IMR-90 (cell line): ENCODE data around the gene LCNL1. TPM values are rescaled to one million over a fixed set of nuclear protein-coding genes. Genes with fewer than 3 reads are reported as not detected.

Experiments
- ATAC-seq: fragments of 200-7000 bp; cut with Tn5 transposase; 2 replicates; pipeline ENCODE4 v1.9.1; 2020; ENCODE audit warnings: low read depth, mild to moderate bottlenecking, moderate library complexity
- BruUV-seq: library from RNA; stranded (reverse); fragments of 400-500 nt; replicated peaks from 2 replicates; lab custom pipeline; 2021; lab: Mats Ljungman, UMichigan
- CTCF ChIA-PET: fragments of 300-600 bp; formaldehyde crosslinking; extraction: SDS; loops from one replicate; lab custom pipeline; 2021; ENCODE audit warnings: antibody characterized with exemption; lab: Yijun Ruan, JAX
- POLR2A ChIA-PET: fragments of 300-600 bp; sonication (Branson Sonifier 250); formaldehyde crosslinking; loops from one replicate; lab custom pipeline; 2022; ENCODE audit warnings: antibody characterized with exemption; ENCODE audit not compliant: unreplicated experiment; lab: Charles Lee
- DNase-seq: peaks from one replicate; pipeline ENCODE4 v3.0.0; 2013
- H2AFZ ChIP-seq: replicated peaks from 2 replicates; pipeline ENCODE3; 2013; ENCODE audit warnings: low read length, mild to moderate bottlenecking; ENCODE audit not compliant: poor library complexity
- H2AK5ac ChIP-seq: 2 replicates; pipeline ENCODE4 v1.6.1; 2013; ENCODE audit warnings: low read depth, low read length, inconsistent platforms
- H2AK9ac ChIP-seq: replicated peaks from 2 replicates; pipeline ENCODE3; 2013; ENCODE audit warnings: mild to moderate bottlenecking, low read depth, low read length, moderate library complexity; ENCODE audit not compliant: poor library complexity
- H2BK120ac ChIP-seq: 2 replicates; pipeline ENCODE4 v1.6.1; 2013; ENCODE audit warnings: low read depth, low read length, inconsistent platforms
- H2BK15ac ChIP-seq: 3 replicates; pipeline ENCODE4 v1.6.1; 2013; ENCODE audit warnings: low read depth, low read length, inconsistent platforms
- H2BK20ac ChIP-seq: 2 replicates; pipeline ENCODE4 v1.6.1; 2013; ENCODE audit warnings: low read depth, mild to moderate bottlenecking, inconsistent platforms, low read length, moderate library complexity
- H2BK5ac ChIP-seq: 2 replicates; pipeline ENCODE4 v1.6.1; 2013; ENCODE audit warnings: mild to moderate bottlenecking, low read depth, low read length, inconsistent platforms; ENCODE audit not compliant: poor library complexity, severe bottlenecking
- H3K14ac ChIP-seq: replicated peaks from 2 replicates; pipeline ENCODE4 v1.6.1; 2013; ENCODE audit warnings: low read depth, low read length, inconsistent platforms
- H3K18ac ChIP-seq: 2 replicates; pipeline ENCODE4 v1.6.1; 2013; ENCODE audit warnings: low read depth, low read length, control low read depth
- H3K23ac ChIP-seq: 2 replicates; pipeline ENCODE4 v1.6.1; 2013; ENCODE audit warnings: low read depth, low read length, inconsistent platforms
- H3K27ac ChIP-seq: 2 replicates; pipeline ENCODE4 v1.5.1; 2013; ENCODE audit warnings: mild to moderate bottlenecking, control low read depth, low read length; ENCODE audit not compliant: insufficient read depth
- H3K27me3 ChIP-seq: 2 replicates; pipeline ENCODE4 v1.6.1; 2013; ENCODE audit warnings: low read length; ENCODE audit not compliant: control insufficient read depth, insufficient read depth
- H3K36me3 ChIP-seq: 2 replicates; pipeline ENCODE4 v1.6.1; 2013; ENCODE audit warnings: low read length, mixed read lengths; ENCODE audit not compliant: control insufficient read depth, insufficient read depth
- H3K4ac ChIP-seq: 2 replicates; pipeline ENCODE4 v1.6.1; 2013; ENCODE audit warnings: low read depth, low read length, inconsistent platforms
- H3K4me1 ChIP-seq: 2 replicates; pipeline ENCODE4 v1.6.1; 2013; ENCODE audit warnings: low read length, mixed read lengths; ENCODE audit not compliant: control insufficient read depth, insufficient read depth
- H3K4me2 ChIP-seq: 2 replicates; pipeline ENCODE4 v1.6.1; 2013; ENCODE audit warnings: low read depth, mild to moderate bottlenecking, control low read depth, low read length, moderate library complexity
- H3K4me3 ChIP-seq: 2 replicates; pipeline ENCODE4 v1.5.1; 2013; ENCODE audit warnings: low read depth, mild to moderate bottlenecking, control low read depth, low read length, moderate library complexity; ENCODE audit not compliant: insufficient read depth
- H3K56ac ChIP-seq: 2 replicates; pipeline ENCODE4 v1.6.1; 2013; ENCODE audit warnings: low read length, inconsistent platforms; ENCODE audit not compliant: insufficient read depth; ENCODE audit errors: extremely low read depth
- H3K79me1 ChIP-seq, 2 experiments: 2 replicates each; pipeline ENCODE4 v1.6.1; 2013; ENCODE audit warnings: low read length in 2 of 2, inconsistent platforms in 1 of 2, low read depth in 1 of 2
- H3K9ac ChIP-seq: 2 replicates; pipeline ENCODE4 v1.6.1; 2013; ENCODE audit warnings: low read depth, low read length, control low read depth
- H3K9me1 ChIP-seq: 2 replicates; pipeline ENCODE4 v1.6.1; 2013; ENCODE audit warnings: low read length, inconsistent platforms; ENCODE audit not compliant: insufficient read depth
- H3K9me3 ChIP-seq: 2 replicates; pipeline ENCODE4 v1.6.1; 2013; ENCODE audit warnings: low read length; ENCODE audit not compliant: control insufficient read depth, insufficient read depth
- H4K20me1 ChIP-seq: 2 replicates; pipeline ENCODE4 v1.6.1; 2013; ENCODE audit warnings: low read length, inconsistent platforms; ENCODE audit not compliant: insufficient read depth
- H4K5ac ChIP-seq: 2 replicates; pipeline ENCODE4 v1.6.1; 2013; ENCODE audit warnings: mild to moderate bottlenecking, low read depth, low read length, control low read depth
- H4K8ac ChIP-seq, 2 experiments: 2 replicates each; pipeline ENCODE4 v1.6.1; 2013; ENCODE audit warnings: low read depth in 2 of 2, low read length in 2 of 2, control low read depth in 1 of 2, inconsistent platforms in 1 of 2
- H4K91ac ChIP-seq: 2 replicates; pipeline ENCODE4 v1.6.1; 2013; ENCODE audit warnings: low read depth, low read length, inconsistent platforms; ENCODE audit not compliant: insufficient read depth
- BHLHE40 ChIP-seq: fragments of 150-350 bp; IDR thresholded peaks from 2 replicates; pipeline ENCODE4 v1.6.1; 2016; ENCODE audit warnings: mild to moderate bottlenecking, low read depth, low read length
- CEBPB ChIP-seq: IDR thresholded peaks from 2 replicates; pipeline ENCODE4 v1.6.1; 2012; ENCODE audit warnings: low read depth, low read length, improper control_type of control experiment
- CHD1 ChIP-seq: IDR thresholded peaks from 2 replicates; pipeline ENCODE4 v1.6.1; 2012; ENCODE audit warnings: low read depth, low read length, improper control_type of control experiment
- FOS ChIP-seq: fragments of 150-350 bp; IDR thresholded peaks from 2 replicates; pipeline ENCODE4 v1.6.1; 2016; ENCODE audit warnings: low read depth, low read length
- MAFK ChIP-seq: IDR thresholded peaks from 2 replicates; pipeline ENCODE4 v1.6.1; 2012; ENCODE audit warnings: low read depth, low read length, improper control_type of control experiment
- MAZ ChIP-seq: IDR thresholded peaks from 2 replicates; pipeline ENCODE4 v1.6.1; 2012; ENCODE audit warnings: low read depth, mild to moderate bottlenecking, low read length, improper control_type of control experiment, moderate library complexity, borderline replicate concordance
- MXI1 ChIP-seq: IDR thresholded peaks from 2 replicates; pipeline ENCODE4 v1.6.1; 2012; ENCODE audit warnings: low read depth, mild to moderate bottlenecking, low read length, moderate library complexity, borderline replicate concordance
- NFE2L2 ChIP-seq: fragments of 150-350 bp; IDR thresholded peaks from 2 replicates; pipeline ENCODE4 v1.6.1; 2016; ENCODE audit warnings: low read depth, mild to moderate bottlenecking, low read length
- POLR2A ChIP-seq: IDR thresholded peaks from 2 replicates; pipeline ENCODE4 v1.6.1; 2012; ENCODE audit warnings: mild to moderate bottlenecking, low read depth, low read length
- RAD21 ChIP-seq: IDR thresholded peaks from 2 replicates; pipeline ENCODE4 v1.6.1; 2012; ENCODE audit warnings: low read length, improper control_type of control experiment
- RCOR1 ChIP-seq: IDR thresholded peaks from 2 replicates; pipeline ENCODE4 v1.6.1; 2012; ENCODE audit warnings: mild to moderate bottlenecking, low read length, improper control_type of control experiment; ENCODE audit not compliant: insufficient replicate concordance
- RFX5 ChIP-seq: IDR thresholded peaks from 2 replicates; pipeline ENCODE4 v1.8.0; 2012; ENCODE audit warnings: low read depth, mild to moderate bottlenecking, low read length, moderate library complexity
- SMC3 ChIP-seq: fragments of 150-350 bp; IDR thresholded peaks from 2 replicates; pipeline ENCODE4 v1.6.1; 2016; ENCODE audit warnings: low read depth, mild to moderate bottlenecking, antibody characterized with exemption, low read length, moderate library complexity
- WGBS, 2 experiments: methylation state at CpG; one replicate each; pipeline versions ENCODE4 v1.1.5 to v1.1.7; 2013; ENCODE audit warnings: missing lambda C conversion rate in 2 of 2; ENCODE audit not compliant: insufficient read length in 1 of 2; ENCODE audit errors: extremely low coverage in 2 of 2; 5-methylcytosine and 5-hydroxymethylcytosine counted together
- dilution Hi-C: fragments of 300-500 bp; cut with HindIII; formaldehyde crosslinking; loops from one replicate; pipeline ENCODE4 v1.14.3; 2018; ENCODE audit warnings: low sequenced_read_pairs; ENCODE audit not compliant: unreplicated experiment
- in situ Hi-C: fragments of 300-500 bp; cut with MboI; formaldehyde crosslinking; loops from 3 replicates; pipeline ENCODE4 v1.14.3; 2019; ENCODE audit warnings: low sequenced_read_pairs, inconsistent platforms, mixed read lengths
- intact Hi-C: fragments of 100-400 bp; cut with micrococcal nuclease; formaldehyde crosslinking; loops from 2 replicates; pipeline ENCODE4 v1.10.0; 2022
- polyA plus RNA-seq, 3 experiments: library from polyadenylated mRNA; depleted of rRNA; stranded (reverse); fragments of >200 nt; gene quantifications; 2 replicates each; pipeline ENCODE4 v1.2.3, GENCODE V29; 2012; ENCODE audit warnings: low replicate concordance in 1 of 3
- total RNA-seq: library from RNA; depleted of rRNA; stranded (reverse); fragments of >200 nt; gene quantifications from 2 replicates; pipeline ENCODE4 v1.2.3, GENCODE V29; 2012
- TF ChIP-seq, protein P1 (sequence below): fragments of 150-350 bp; IDR thresholded peaks from 2 replicates; pipeline ENCODE4 v1.6.1; 2016; ENCODE audit warnings: low read depth, mild to moderate bottlenecking, low read length, moderate library complexity, borderline replicate concordance
- TF ChIP-seq, protein P2 (sequence below): conservative IDR thresholded peaks from 2 replicates; pipeline ENCODE4 v1.5.1; 2012; ENCODE audit warnings: mild to moderate bottlenecking, low read depth, low read length, improper control_type of control experiment
- TF ChIP-seq, protein P3 (sequence below): fragments of 150-350 bp; IDR thresholded peaks from 2 replicates; pipeline ENCODE4 v1.6.1; 2017; ENCODE audit warnings: mild to moderate bottlenecking, antibody characterized with exemption, low read length, low read depth

Gene LCNL1
- total and polyA plus RNA-seq, 2 of the 4 experiments (the other 2 are of a cell fraction) = 0.15 TPM; not detected in 1

DNA sequence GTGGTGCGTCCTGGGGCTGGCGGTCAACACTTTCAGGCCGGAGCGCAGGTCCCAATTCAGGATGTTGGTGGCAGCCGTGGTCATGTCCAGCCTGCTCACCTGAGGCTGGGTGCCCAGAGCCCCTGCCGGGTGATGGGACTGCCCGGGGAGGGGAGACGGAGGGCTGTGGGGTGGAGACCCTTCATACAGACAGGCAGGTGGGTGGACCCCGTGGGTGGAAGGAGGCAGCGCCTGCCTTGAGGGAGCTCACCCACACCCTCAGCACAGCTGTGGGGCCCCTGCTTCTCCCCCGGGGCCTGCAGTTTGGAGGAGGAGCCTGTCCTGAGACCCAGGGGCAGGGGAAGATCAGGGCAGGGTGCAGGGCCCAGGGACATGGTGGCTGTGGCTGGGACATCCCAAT is 12.4 kb upstream of the LCNL1 start:
- H3K9me1 ChIP-seq = no peaks in the 10 kb centered on the region
- no peaks in the 10 kb centered on the region for H3K79me1 ChIP-seq
- no peak overlapping the region for H2BK5ac ChIP-seq
- H4K91ac ChIP-seq = no peak overlapping the region
- H3K4ac ChIP-seq = no peak overlapping the region
- H2BK20ac ChIP-seq = no peak overlapping the region
- ATAC-seq = no peak
- intact Hi-C loops = no loop called here
- ChIA-PET CTCF (no interaction called here), POLR2A (no interaction called here)
- TF ChIP-seq CEBPB (no peak), RAD21 (no peak), POLR2A (no peak), SMC3 (no peak), MAFK (no peak), NFE2L2 (no peak), FOS (no peak), CHD1 (no peak), RCOR1 (no peak), MAZ (no peak), RFX5 (no peak), MXI1 (no peak), BHLHE40 (no peak)
- TF ChIP-seq, protein P1, sequence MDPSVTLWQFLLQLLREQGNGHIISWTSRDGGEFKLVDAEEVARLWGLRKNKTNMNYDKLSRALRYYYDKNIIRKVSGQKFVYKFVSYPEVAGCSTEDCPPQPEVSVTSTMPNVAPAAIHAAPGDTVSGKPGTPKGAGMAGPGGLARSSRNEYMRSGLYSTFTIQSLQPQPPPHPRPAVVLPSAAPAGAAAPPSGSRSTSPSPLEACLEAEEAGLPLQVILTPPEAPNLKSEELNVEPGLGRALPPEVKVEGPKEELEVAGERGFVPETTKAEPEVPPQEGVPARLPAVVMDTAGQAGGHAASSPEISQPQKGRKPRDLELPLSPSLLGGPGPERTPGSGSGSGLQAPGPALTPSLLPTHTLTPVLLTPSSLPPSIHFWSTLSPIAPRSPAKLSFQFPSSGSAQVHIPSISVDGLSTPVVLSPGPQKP = no peak
- TF ChIP-seq, protein P2, sequence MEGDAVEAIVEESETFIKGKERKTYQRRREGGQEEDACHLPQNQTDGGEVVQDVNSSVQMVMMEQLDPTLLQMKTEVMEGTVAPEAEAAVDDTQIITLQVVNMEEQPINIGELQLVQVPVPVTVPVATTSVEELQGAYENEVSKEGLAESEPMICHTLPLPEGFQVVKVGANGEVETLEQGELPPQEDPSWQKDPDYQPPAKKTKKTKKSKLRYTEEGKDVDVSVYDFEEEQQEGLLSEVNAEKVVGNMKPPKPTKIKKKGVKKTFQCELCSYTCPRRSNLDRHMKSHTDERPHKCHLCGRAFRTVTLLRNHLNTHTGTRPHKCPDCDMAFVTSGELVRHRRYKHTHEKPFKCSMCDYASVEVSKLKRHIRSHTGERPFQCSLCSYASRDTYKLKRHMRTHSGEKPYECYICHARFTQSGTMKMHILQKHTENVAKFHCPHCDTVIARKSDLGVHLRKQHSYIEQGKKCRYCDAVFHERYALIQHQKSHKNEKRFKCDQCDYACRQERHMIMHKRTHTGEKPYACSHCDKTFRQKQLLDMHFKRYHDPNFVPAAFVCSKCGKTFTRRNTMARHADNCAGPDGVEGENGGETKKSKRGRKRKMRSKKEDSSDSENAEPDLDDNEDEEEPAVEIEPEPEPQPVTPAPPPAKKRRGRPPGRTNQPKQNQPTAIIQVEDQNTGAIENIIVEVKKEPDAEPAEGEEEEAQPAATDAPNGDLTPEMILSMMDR = no peak
- TF ChIP-seq, protein P3, sequence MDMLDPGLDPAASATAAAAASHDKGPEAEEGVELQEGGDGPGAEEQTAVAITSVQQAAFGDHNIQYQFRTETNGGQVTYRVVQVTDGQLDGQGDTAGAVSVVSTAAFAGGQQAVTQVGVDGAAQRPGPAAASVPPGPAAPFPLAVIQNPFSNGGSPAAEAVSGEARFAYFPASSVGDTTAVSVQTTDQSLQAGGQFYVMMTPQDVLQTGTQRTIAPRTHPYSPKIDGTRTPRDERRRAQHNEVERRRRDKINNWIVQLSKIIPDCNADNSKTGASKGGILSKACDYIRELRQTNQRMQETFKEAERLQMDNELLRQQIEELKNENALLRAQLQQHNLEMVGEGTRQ = no peak
- H2AFZ ChIP-seq = no peak overlapping the region
- H3K23ac ChIP-seq = no peak overlapping the region
- WGBS, 2 experiments = no CpG with 5 or more reads among the region's 11 CpGs
- DNase-seq = no peak
- H3K14ac ChIP-seq = no peak overlapping the region
- H3K9ac ChIP-seq = no peak overlapping the region
- H4K20me1 ChIP-seq = no peaks in the 10 kb centered on the region
- dilution Hi-C loops = no loop called here
- peaks cover 19% of the 10 kb centered on the region for H3K27me3 ChIP-seq
- H3K36me3 ChIP-seq = no peaks in the 10 kb centered on the region
- no peak overlapping the region for H2AK5ac ChIP-seq
- no peak overlapping the region for H2AK9ac ChIP-seq
- no peak overlapping the region for H4K5ac ChIP-seq
- H4K8ac ChIP-seq = no peak overlapping the region
- H2BK120ac ChIP-seq = no peak overlapping the region
- no TSS peak for BruUV-seq
- H3K27ac ChIP-seq = no peak overlapping the region
- no peak overlapping the region for H2BK15ac ChIP-seq
- no peak overlapping the region for H3K18ac ChIP-seq
- no peak overlapping the region for H3K4me3 ChIP-seq
- in situ Hi-C loops = no loop called here
- H3K4me2 ChIP-seq = no peak overlapping the region
- H3K9me3 ChIP-seq = no peaks in the 10 kb centered on the region
- no peak overlapping the region for H3K56ac ChIP-seq
- H3K4me1 ChIP-seq = no peaks in the 10 kb centered on the region
